NT2/D1 (cell line): ENCODE results near the gene PHLDB1.

Source experiments
- YY1 ChIP-seq: IDR thresholded peaks from 2 replicates; pipeline ENCODE4 v1.6.1; 2011; ENCODE audit not compliant: insufficient read length, insufficient read depth
- ZNF274 ChIP-seq: IDR thresholded peaks from 2 replicates; pipeline ENCODE4 v1.6.1; 2011; ENCODE audit warnings: mild to moderate bottlenecking, low read depth, low read length

DNA sequence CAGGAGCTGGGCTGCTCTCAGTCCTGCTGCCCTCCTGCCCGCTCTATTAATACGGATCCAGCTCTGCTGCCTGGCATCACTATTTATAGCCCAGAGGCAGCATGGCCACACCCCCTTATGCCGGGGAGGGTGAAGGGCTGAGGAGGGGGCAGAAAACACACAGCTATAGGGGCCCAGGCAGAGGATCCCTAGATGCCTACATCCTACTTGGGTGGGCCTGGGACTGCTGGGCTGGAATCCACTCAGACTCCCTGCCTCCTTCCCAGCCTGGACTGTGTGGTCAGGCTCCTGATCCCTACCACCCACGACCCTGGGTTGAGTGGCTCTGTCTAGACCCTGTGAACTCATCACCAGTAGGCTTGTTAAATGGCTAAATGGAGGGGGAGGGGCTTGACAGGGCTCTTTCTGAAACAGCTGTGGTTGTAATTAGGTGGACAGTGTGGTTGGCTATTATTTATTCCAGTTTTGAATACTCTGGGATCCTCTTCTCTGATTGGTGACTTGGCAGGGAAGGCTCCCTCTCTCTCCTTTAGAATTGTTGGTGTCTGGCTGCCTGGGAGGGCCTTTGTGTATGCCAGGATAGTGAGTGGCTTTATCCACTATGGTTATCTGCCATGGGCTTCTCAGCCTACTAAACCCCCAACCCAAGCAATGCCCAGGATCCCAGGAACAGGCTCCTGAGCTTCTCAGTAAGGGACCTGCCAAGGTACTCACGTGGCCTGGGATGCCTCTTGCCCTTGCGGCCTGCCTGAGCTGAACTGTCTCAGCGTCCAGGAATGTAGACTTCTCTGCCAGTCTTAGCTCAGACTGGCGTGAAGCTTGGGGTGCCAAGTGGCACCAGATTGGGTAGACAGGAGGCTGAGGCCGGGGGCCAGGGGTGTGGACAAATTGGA lies 15.2 kb downstream of the PHLDB1 start:
- TF ChIP-seq YY1 (no peak), ZNF274 (no peak)
